PC-3 (cell line): ENCODE data around the gene SLC34A1. TPM values are rescaled to one million over a fixed set of nuclear protein-coding genes. Genes with fewer than 3 reads are reported as not detected.

ENCODE experiments used
- ATAC-seq: fragments of 200-7000 bp; cut with Tn5 transposase; 2 replicates; pipeline ENCODE4 v1.9.1; 2020; ENCODE audit warnings: mild to moderate bottlenecking, moderate library complexity
- BruUV-seq: library from RNA; stranded (reverse); fragments of 400-500 nt; replicated peaks from 2 replicates; lab custom pipeline; 2021; lab: Mats Ljungman, UMichigan
- CTCF ChIA-PET: fragments of 300-600 bp; sonication (Branson Sonifier 250); formaldehyde crosslinking; loops from one replicate; lab custom pipeline; 2022; ENCODE audit warnings: antibody characterized with exemption; lab: Charles Lee
- POLR2A ChIA-PET: fragments of 300-600 bp; sonication (Branson Sonifier 250); formaldehyde crosslinking; loops from one replicate; lab custom pipeline; 2022; ENCODE audit warnings: antibody characterized with exemption; ENCODE audit not compliant: unreplicated experiment; lab: Charles Lee
- DNase-seq: peaks from one replicate; pipeline ENCODE4 v3.0.0-alpha.2; 2015
- H2AFZ ChIP-seq: fragments of 300-600 bp; sonication (generic); 2 replicates; pipeline ENCODE4 v1.6.0; 2016; ENCODE audit warnings: antibody characterized with exemption, low read length
- H3F3A ChIP-seq: fragments of 300-600 bp; sonication (generic); one replicate; pipeline ENCODE4 v1.6.0; 2017; ENCODE audit warnings: antibody characterized with exemption, low read length, control low read depth, mild to moderate bottlenecking; ENCODE audit not compliant: unreplicated experiment
- H3K27ac ChIP-seq: fragments of 300-600 bp; sonication (generic); 2 replicates; pipeline ENCODE4 v1.5.1; 2016; ENCODE audit warnings: mild to moderate bottlenecking, low read length
- H3K27me3 ChIP-seq: fragments of 300-600 bp; sonication (generic); 2 replicates; pipeline ENCODE4 v1.6.1; 2016; ENCODE audit warnings: low read length, mixed read lengths
- H3K36me3 ChIP-seq: fragments of 300-600 bp; sonication (generic); 2 replicates; pipeline ENCODE4 v1.6.1; 2016; ENCODE audit warnings: low read depth, mixed run types, low read length, mixed read lengths
- H3K4me1 ChIP-seq: fragments of 300-600 bp; sonication (generic); 2 replicates; pipeline ENCODE4 v1.5.1; 2016; ENCODE audit warnings: low read length; ENCODE audit not compliant: insufficient read depth
- H3K4me2 ChIP-seq: fragments of 300-600 bp; sonication (generic); 2 replicates; pipeline ENCODE4 v1.6.0; 2016; ENCODE audit warnings: low read length
- H3K4me3 ChIP-seq: fragments of 300-600 bp; sonication (generic); 2 replicates; pipeline ENCODE4 v1.5.1; 2016; ENCODE audit warnings: mild to moderate bottlenecking, low read length, mixed read lengths
- H3K79me2 ChIP-seq: fragments of 300-600 bp; sonication (generic); 2 replicates; pipeline ENCODE4 v1.6.1; 2017; ENCODE audit warnings: low read length, mixed read lengths
- H3K9ac ChIP-seq: fragments of 300-600 bp; sonication (generic); 2 replicates; pipeline ENCODE4 v1.6.0; 2016; ENCODE audit warnings: mild to moderate bottlenecking, low read length
- H3K9me2 ChIP-seq: fragments of 300-600 bp; sonication (generic); replicated peaks from 2 replicates; pipeline ENCODE4 v1.6.1; 2016; ENCODE audit warnings: mixed run types, low read length, mixed read lengths
- H3K9me3 ChIP-seq: fragments of 300-600 bp; sonication (generic); 2 replicates; pipeline ENCODE4 v1.6.1; 2016; ENCODE audit warnings: low read length, mixed read lengths
- H4K20me1 ChIP-seq: fragments of 300-600 bp; sonication (generic); 2 replicates; pipeline ENCODE4 v1.6.1; 2016; ENCODE audit warnings: low read length, mixed read lengths
- EZH2 ChIP-seq: fragments of 300-600 bp; sonication (generic); IDR thresholded peaks from one replicate; pipeline ENCODE4 v1.6.1; 2017; ENCODE audit warnings: antibody characterized with exemption, mild to moderate bottlenecking, low read length; ENCODE audit not compliant: unreplicated experiment
- EZH2phosphoT487 ChIP-seq: fragments of 300-600 bp; sonication (generic); IDR thresholded peaks from 2 replicates; pipeline ENCODE4 v1.6.1; 2018; ENCODE audit warnings: mild to moderate bottlenecking, antibody characterized with exemption, low read length, borderline replicate concordance
- intact Hi-C: fragments of 100-400 bp; cut with micrococcal nuclease; formaldehyde crosslinking; loops from 2 replicates; pipeline ENCODE4 v1.9.0; 2023
- total RNA-seq: library from RNA; depleted of rRNA; stranded (reverse); fragments of >200 nt; gene quantifications from 2 replicates; pipeline ENCODE4 v1.2.3, GENCODE V29; 2014
- TF ChIP-seq, protein P1 (sequence below): fragments of 300-600 bp; sonication (generic); conservative IDR thresholded peaks from 2 replicates; pipeline ENCODE4 v1.5.1; 2017; ENCODE audit warnings: antibody characterized with exemption, low read depth, mild to moderate bottlenecking, low read length

Gene SLC34A1
- total RNA-seq, 1 experiment from 2014 or later = 0.07 TPM

DNA sequence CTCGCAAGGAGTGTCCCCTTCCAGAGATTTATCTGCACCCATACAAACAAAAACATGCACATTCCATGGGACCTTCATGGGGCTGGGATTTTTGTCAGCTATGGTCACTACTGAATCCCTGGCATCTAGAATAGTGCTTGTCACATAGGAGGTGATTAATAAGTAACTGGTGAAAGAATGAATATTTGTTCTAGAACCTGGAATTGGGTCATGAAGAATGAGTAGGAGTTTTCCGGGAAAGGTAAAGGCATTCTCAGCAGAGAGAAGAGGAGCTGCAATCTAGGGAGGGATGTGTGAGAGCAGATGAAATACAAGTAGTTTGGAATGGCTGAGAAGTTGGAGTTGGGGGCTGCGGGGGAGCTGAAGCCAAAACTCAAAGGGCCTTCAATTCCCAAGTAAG, 30.0 kb upstream of the SLC34A1 start:
- no peak overlapping the region for H3K27ac ChIP-seq
- H3K27me3 ChIP-seq = no peaks in the 10 kb centered on the region
- no TSS peak for BruUV-seq
- H4K20me1 ChIP-seq = no peaks in the 10 kb centered on the region
- no peak overlapping the region for H3K9ac ChIP-seq
- TF ChIP-seq EZH2 = no peak
- H2AFZ ChIP-seq = no peak overlapping the region
- no peaks in the 10 kb centered on the region for H3K9me2 ChIP-seq
- H3K4me2 ChIP-seq = no peak overlapping the region
- peaks cover 33% of the 10 kb centered on the region for H3K4me1 ChIP-seq
- no peaks in the 10 kb centered on the region for H3K9me3 ChIP-seq
- DNase-seq = no peak
- ChIA-PET POLR2A (no interaction called here), CTCF (no interaction called here)
- H3F3A ChIP-seq = peaks cover 3% of the 10 kb centered on the region
- intact Hi-C loops = no loop called here
- no peaks in the 10 kb centered on the region for H3K36me3 ChIP-seq
- peaks cover 22% of the 10 kb centered on the region for H3K79me2 ChIP-seq
- ATAC-seq = no peak
- no peak overlapping the region for H3K4me3 ChIP-seq

DNA sequence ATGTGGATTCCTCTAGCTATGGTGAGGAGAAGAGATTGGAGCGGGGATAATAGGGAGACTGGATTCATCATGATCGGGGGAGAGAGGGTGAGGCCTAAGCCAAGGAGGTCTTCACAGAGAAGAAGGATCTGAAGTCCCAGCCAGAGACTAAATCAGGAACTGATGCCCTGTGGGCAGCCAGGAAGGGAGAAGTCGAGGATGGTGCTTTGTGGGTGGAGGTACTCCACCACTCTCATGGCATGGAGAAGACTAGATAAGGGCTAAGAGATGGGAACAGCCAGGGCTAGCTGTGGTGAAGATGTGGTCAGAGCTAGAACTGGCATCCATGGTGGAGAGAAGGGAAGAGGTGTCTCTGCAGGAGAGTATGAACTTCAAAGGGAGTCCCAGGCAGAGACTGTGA, 29.5 kb upstream of the SLC34A1 start:
- H3K4me3 ChIP-seq = no peak overlapping the region
- H3K9me3 ChIP-seq = no peaks in the 10 kb centered on the region
- no TSS peak for BruUV-seq
- no peak overlapping the region for H2AFZ ChIP-seq
- H3K9ac ChIP-seq = no peak overlapping the region
- H3K4me2 ChIP-seq = no peak overlapping the region
- H4K20me1 ChIP-seq = no peaks in the 10 kb centered on the region
- H3K79me2 ChIP-seq = peaks cover 18% of the 10 kb centered on the region
- POLR2A ChIA-PET = no interaction called here
- no peak for ATAC-seq
- no peaks in the 10 kb centered on the region for H3K27me3 ChIP-seq
- TF ChIP-seq, protein P1, sequence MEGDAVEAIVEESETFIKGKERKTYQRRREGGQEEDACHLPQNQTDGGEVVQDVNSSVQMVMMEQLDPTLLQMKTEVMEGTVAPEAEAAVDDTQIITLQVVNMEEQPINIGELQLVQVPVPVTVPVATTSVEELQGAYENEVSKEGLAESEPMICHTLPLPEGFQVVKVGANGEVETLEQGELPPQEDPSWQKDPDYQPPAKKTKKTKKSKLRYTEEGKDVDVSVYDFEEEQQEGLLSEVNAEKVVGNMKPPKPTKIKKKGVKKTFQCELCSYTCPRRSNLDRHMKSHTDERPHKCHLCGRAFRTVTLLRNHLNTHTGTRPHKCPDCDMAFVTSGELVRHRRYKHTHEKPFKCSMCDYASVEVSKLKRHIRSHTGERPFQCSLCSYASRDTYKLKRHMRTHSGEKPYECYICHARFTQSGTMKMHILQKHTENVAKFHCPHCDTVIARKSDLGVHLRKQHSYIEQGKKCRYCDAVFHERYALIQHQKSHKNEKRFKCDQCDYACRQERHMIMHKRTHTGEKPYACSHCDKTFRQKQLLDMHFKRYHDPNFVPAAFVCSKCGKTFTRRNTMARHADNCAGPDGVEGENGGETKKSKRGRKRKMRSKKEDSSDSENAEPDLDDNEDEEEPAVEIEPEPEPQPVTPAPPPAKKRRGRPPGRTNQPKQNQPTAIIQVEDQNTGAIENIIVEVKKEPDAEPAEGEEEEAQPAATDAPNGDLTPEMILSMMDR = no peak
- TF ChIP-seq EZH2 (no peak), EZH2phosphoT487 (no peak)
- H3K9me2 ChIP-seq = no peaks in the 10 kb centered on the region
- H3F3A ChIP-seq = no peaks in the 10 kb centered on the region
- CTCF ChIA-PET = no interaction called here
- peaks cover 29% of the 10 kb centered on the region for H3K4me1 ChIP-seq
- DNase-seq = no peak
- intact Hi-C loops = no loop called here
- H3K36me3 ChIP-seq = no peaks in the 10 kb centered on the region
- H3K27ac ChIP-seq = no peak overlapping the region

DNA sequence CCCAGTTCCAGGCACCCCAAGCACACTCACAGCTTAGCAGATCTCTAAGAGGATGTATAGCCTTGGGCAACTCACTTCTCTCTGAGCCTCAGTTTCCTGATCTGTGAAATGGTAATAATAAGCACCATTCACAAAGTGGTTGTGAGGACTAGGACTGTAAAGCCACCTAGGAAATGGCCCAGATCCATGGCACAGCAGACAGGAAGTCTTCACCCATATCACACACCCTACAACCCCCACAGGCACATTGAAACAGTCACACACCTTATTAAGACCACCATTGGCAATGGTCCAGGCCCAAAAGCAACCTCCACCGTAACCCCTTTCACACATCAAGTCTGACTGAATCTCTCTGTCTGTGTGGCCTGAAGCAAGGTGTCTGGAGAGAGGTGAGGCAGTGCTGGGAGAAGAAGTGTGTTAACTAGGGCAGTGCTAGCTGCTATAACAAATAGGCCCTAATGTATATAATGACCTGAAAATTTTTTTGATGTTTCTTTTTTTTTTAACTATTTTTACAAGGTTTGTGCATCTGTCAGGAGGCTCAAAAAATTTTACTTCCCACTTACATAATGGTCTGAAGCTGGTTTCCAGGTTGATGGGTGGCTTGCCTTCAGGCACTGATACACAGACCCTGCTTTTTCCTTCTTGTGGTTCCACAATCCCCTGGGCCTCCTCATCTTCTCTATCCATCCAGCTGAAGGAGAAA, 28.9 kb upstream of the SLC34A1 start:
- POLR2A ChIA-PET = no interaction called here
- DNase-seq (no peak), ATAC-seq (no peak)
- no peak overlapping the region for H3K9ac ChIP-seq
- TF ChIP-seq, protein P1 = no peak
- TF ChIP-seq EZH2phosphoT487 (no peak), EZH2 (no peak)
- no peak overlapping the region for H2AFZ ChIP-seq
- no peak overlapping the region for H3K27ac ChIP-seq
- peaks cover 23% of the 10 kb centered on the region for H3K4me1 ChIP-seq
- intact Hi-C loops = no loop called here
- BruUV-seq = no TSS peak
- CTCF ChIA-PET = no interaction called here
- peaks cover 11% of the 10 kb centered on the region for H3K79me2 ChIP-seq
- H4K20me1 ChIP-seq = no peaks in the 10 kb centered on the region
- no peaks in the 10 kb centered on the region for H3K9me3 ChIP-seq
- no peaks in the 10 kb centered on the region for H3K36me3 ChIP-seq
- no peaks in the 10 kb centered on the region for H3K27me3 ChIP-seq
- no peaks in the 10 kb centered on the region for H3F3A ChIP-seq
- no peak overlapping the region for H3K4me3 ChIP-seq
- no peaks in the 10 kb centered on the region for H3K9me2 ChIP-seq
- no peak overlapping the region for H3K4me2 ChIP-seq
